ENCODE measurements around the gene YJEFN3.

Gene YJEFN3

GRCh38 chr19:19527371-19527656, 1.4 kb upstream of the YJEFN3 start:
- Histone ChIP-seq H3K9ac (ENCODE audit: low read length) (no peak overlapping the region), H3K36me3 (ENCODE audit: control insufficient read depth, insufficient read depth, low read length) (peaks cover 31% of the 10 kb centered on the region), H3K27me3 (ENCODE audit: control insufficient read depth, insufficient read depth, low read length) (no peaks in the 10 kb centered on the region), H3K4me1 (ENCODE audit: control insufficient read depth, insufficient read depth, low read length) (peaks cover 10% of the 10 kb centered on the region), H3K27ac (ENCODE audit: low read depth, low read length) (no peak overlapping the region), H3K9me3 (ENCODE audit: control insufficient read depth, insufficient read depth, low read depth, low read length) (no peaks in the 10 kb centered on the region), H3K4me3 (ENCODE audit: low read depth, low read length) (no peak overlapping the region)

GRCh38 chr19:19527674-19528625, 761 bp upstream of the YJEFN3 start:
- peaks cover 28% of the 10 kb centered on the region for H3K36me3 ChIP-seq (ENCODE audit: control insufficient read depth, insufficient read depth, low read length)
- peaks cover 14% of the 10 kb centered on the region for H3K4me1 ChIP-seq (ENCODE audit: control insufficient read depth, insufficient read depth, low read length)
- no peaks in the 10 kb centered on the region for H3K27me3 ChIP-seq (ENCODE audit: control insufficient read depth, insufficient read depth, low read length)

GRCh38 chr19:19529783-19530422, 1.2 kb downstream of the YJEFN3 start:
- Histone ChIP-seq H3K27me3 (ENCODE audit: control insufficient read depth, insufficient read depth, low read length) (peaks cover 5% of the 10 kb centered on the region; the same call in 1 of the 2 replicates), H3K9ac (ENCODE audit: low read length) (no peak overlapping the region), H3K27ac (ENCODE audit: low read depth, low read length) (no peak overlapping the region), H3K9me3 (ENCODE audit: control insufficient read depth, insufficient read depth, low read depth, low read length) (no peaks in the 10 kb centered on the region), H3K4me1 (ENCODE audit: control insufficient read depth, insufficient read depth, low read length) (peaks cover 14% of the 10 kb centered on the region), H3K36me3 (ENCODE audit: control insufficient read depth, insufficient read depth, low read length) (peaks cover 22% of the 10 kb centered on the region), H3K4me3 (ENCODE audit: low read depth, low read length) (no peak overlapping the region)

More at GRCh38 chr19:19527674-19528625, 761 bp upstream of the YJEFN3 start:
- no peaks in the 10 kb centered on the region for H3K9me3 ChIP-seq (ENCODE audit: control insufficient read depth, insufficient read depth, low read depth, low read length)
- H3K9ac ChIP-seq (ENCODE audit: low read length), result no peak overlapping the region
- no peak overlapping the region for H3K27ac ChIP-seq (ENCODE audit: low read depth, low read length)
- no peak overlapping the region for H3K4me3 ChIP-seq (ENCODE audit: low read depth, low read length)

- no peak overlapping the region for H3K9ac ChIP-seq (ENCODE audit: low read length)
- no peak overlapping the region for H3K27ac ChIP-seq (ENCODE audit: low read depth, low read length)
- no peaks in the 10 kb centered on the region for H3K9me3 ChIP-seq (ENCODE audit: control insufficient read depth, insufficient read depth, low read depth, low read length)
- peaks cover 22% of the 10 kb centered on the region for H3K36me3 ChIP-seq (ENCODE audit: control insufficient read depth, insufficient read depth, low read length)
- peaks cover 14% of the 10 kb centered on the region for H3K4me1 ChIP-seq (ENCODE audit: control insufficient read depth, insufficient read depth, low read length)
- peaks cover 5% of the 10 kb centered on the region; the same call in 1 of the 2 replicates for H3K27me3 ChIP-seq (ENCODE audit: control insufficient read depth, insufficient read depth, low read length)
- H3K4me3 ChIP-seq (ENCODE audit: low read depth, low read length), result no peak overlapping the region
Measured at GRCh38 chr19:19530423-19530804, 1.7 kb downstream of the YJEFN3 start.

- Histone ChIP-seq H3K9me3 (ENCODE audit: control insufficient read depth, insufficient read depth, low read depth, low read length) (no peaks in the 10 kb centered on the region), H3K4me3 (ENCODE audit: low read depth, low read length) (no peak overlapping the region), H3K9ac (ENCODE audit: low read length) (no peak overlapping the region), H3K4me1 (ENCODE audit: control insufficient read depth, insufficient read depth, low read length) (peaks cover 13% of the 10 kb centered on the region), H3K27me3 (ENCODE audit: control insufficient read depth, insufficient read depth, low read length) (peaks cover 5% of the 10 kb centered on the region; the same call in 1 of the 2 replicates), H3K27ac (ENCODE audit: low read depth, low read length) (no peak overlapping the region), H3K36me3 (ENCODE audit: control insufficient read depth, insufficient read depth, low read length) (peaks cover 22% of the 10 kb centered on the region)
Measured at GRCh38 chr19:19530889-19531288, 2.2 kb downstream of the YJEFN3 start.

GRCh38 chr19:19531951-19532805, 3.5 kb downstream of the YJEFN3 start:
- peaks cover 13% of the 10 kb centered on the region for H3K36me3 ChIP-seq (ENCODE audit: control insufficient read depth, insufficient read depth, low read length)
- H3K4me3 ChIP-seq (ENCODE audit: low read depth, low read length), result no peak overlapping the region
- no peaks in the 10 kb centered on the region for H3K9me3 ChIP-seq (ENCODE audit: control insufficient read depth, insufficient read depth, low read depth, low read length)
- H3K4me1 ChIP-seq (ENCODE audit: control insufficient read depth, insufficient read depth, low read length), result peaks cover 7% of the 10 kb centered on the region; the same call in 1 of the 2 replicates
- no peak overlapping the region for H3K27ac ChIP-seq (ENCODE audit: low read depth, low read length)
- H3K9ac ChIP-seq (ENCODE audit: low read length), result no peak overlapping the region
- H3K27me3 ChIP-seq (ENCODE audit: control insufficient read depth, insufficient read depth, low read length), result peaks cover 5% of the 10 kb centered on the region; the same call in 1 of the 2 replicates

GRCh38 chr19:19532806-19533701, 4.3 kb downstream of the YJEFN3 start:
- Histone ChIP-seq H3K4me3 (ENCODE audit: low read depth, low read length) (no peak overlapping the region), H3K27ac (ENCODE audit: low read depth, low read length) (no peak overlapping the region), H3K9me3 (ENCODE audit: control insufficient read depth, insufficient read depth, low read depth, low read length) (no peaks in the 10 kb centered on the region), H3K27me3 (ENCODE audit: control insufficient read depth, insufficient read depth, low read length) (peaks cover 13% of the 10 kb centered on the region), H3K4me1 (ENCODE audit: control insufficient read depth, insufficient read depth, low read length) (peaks cover 7% of the 10 kb centered on the region; the same call in 1 of the 2 replicates), H3K9ac (ENCODE audit: low read length) (no peak overlapping the region), H3K36me3 (ENCODE audit: control insufficient read depth, insufficient read depth, low read length) (peaks cover 4% of the 10 kb centered on the region)

GRCh38 chr19:19533841-19534240, 5.1 kb downstream of the YJEFN3 start:
- Histone ChIP-seq H3K9me3 (ENCODE audit: control insufficient read depth, insufficient read depth, low read depth, low read length) (no peaks in the 10 kb centered on the region), H3K36me3 (ENCODE audit: control insufficient read depth, insufficient read depth, low read length) (no peaks in the 10 kb centered on the region; the same call in none of the 2 replicates), H3K9ac (ENCODE audit: low read length) (no peak overlapping the region), H3K4me1 (ENCODE audit: control insufficient read depth, insufficient read depth, low read length) (peaks cover 7% of the 10 kb centered on the region; the same call in 1 of the 2 replicates), H3K27ac (ENCODE audit: low read depth, low read length) (no peak overlapping the region), H3K27me3 (ENCODE audit: control insufficient read depth, insufficient read depth, low read length) (peaks cover 21% of the 10 kb centered on the region), H3K4me3 (ENCODE audit: low read depth, low read length) (no peak overlapping the region)

GRCh38 chr19:19534556-19535265, 6.0 kb downstream of the YJEFN3 start:
- Histone ChIP-seq H3K27me3 (ENCODE audit: control insufficient read depth, insufficient read depth, low read length) (peaks cover 30% of the 10 kb centered on the region), H3K36me3 (ENCODE audit: control insufficient read depth, insufficient read depth, low read length) (no peaks in the 10 kb centered on the region; the same call in 1 of the 2 replicates), H3K9me3 (ENCODE audit: control insufficient read depth, insufficient read depth, low read depth, low read length) (no peaks in the 10 kb centered on the region), H3K9ac (ENCODE audit: low read length) (no peak overlapping the region), H3K4me3 (ENCODE audit: low read depth, low read length) (no peak overlapping the region), H3K4me1 (ENCODE audit: control insufficient read depth, insufficient read depth, low read length) (peaks cover 10% of the 10 kb centered on the region; the same call in 1 of the 2 replicates), H3K27ac (ENCODE audit: low read depth, low read length) (no peak overlapping the region)
